GM12878 (cell line): Measurements from ENCODE around the gene TMEM25. TPM values are rescaled to one million over a fixed set of nuclear protein-coding genes. Genes with fewer than 3 reads are reported as not detected.

Experiments
- ATAC-seq: fragments of 200-7000 bp; cut with Tn5 transposase; 3 replicates; pipeline ENCODE4 v1.9.1; 2020; ENCODE audit warnings: mild to moderate bottlenecking, moderate library complexity
- BruUV-seq: library from RNA; stranded (reverse); fragments of 400-500 nt; replicated peaks from 2 replicates; lab custom pipeline; 2021; lab: Mats Ljungman, UMichigan
- CTCF ChIA-PET: fragments of 300-600 bp; sonication (Branson Sonifier 250); formaldehyde crosslinking; extraction: SDS; loops from one replicate; lab custom pipeline; 2021; ENCODE audit warnings: inconsistent platforms; lab: Yijun Ruan, JAX
- POLR2A ChIA-PET: fragments of 350-600 bp; formaldehyde crosslinking; extraction: SDS; loops from one replicate; lab custom pipeline; 2021; ENCODE audit warnings: inconsistent platforms; lab: Charles Lee
- RAD21 ChIA-PET: fragments of 300-600 bp; sonication (Branson Sonifier 250); formaldehyde crosslinking; loops from one replicate; lab custom pipeline; 2023; ENCODE audit warnings: antibody characterized with exemption; ENCODE audit not compliant: unreplicated experiment; lab: Charles Lee
- SMC1A ChIA-PET: fragments of 300-600 bp; sonication (Branson Sonifier 250); formaldehyde crosslinking; loops from one replicate; lab custom pipeline; 2023; ENCODE audit not compliant: unreplicated experiment, uncharacterized antibody; lab: Charles Lee
- DNase-seq: peaks from one replicate; pipeline ENCODE4 v3.0.0-alpha.2; 2011; ENCODE audit warnings: low read depth, low spot score
- FAIRE-seq: peaks from 3 replicates; lab custom pipeline; 2011; peaks lifted over from hg19 to GRCh38; lab: Jason Lieb, UNC
- H2AFZ ChIP-seq: 2 replicates; pipeline ENCODE4 v1.6.0; 2011; ENCODE audit warnings: low read depth, low read length, control low read depth; ENCODE audit not compliant: control insufficient read depth
- H3K27ac ChIP-seq: 2 replicates; pipeline ENCODE4 v1.5.1; 2011; ENCODE audit warnings: control low read depth; ENCODE audit not compliant: control insufficient read depth, insufficient read depth
- H3K27me3 ChIP-seq, 2 experiments: replicated peaks in 1 of 2; 2 replicates each; pipeline versions ENCODE4 v1.6.0 to v1.6.1; 2011; ENCODE audit warnings: low read length in 1 of 2; ENCODE audit not compliant: control insufficient read depth in 2 of 2, insufficient read depth in 2 of 2
- H3K36me3 ChIP-seq, 2 experiments: 2 replicates each; pipeline ENCODE4 v1.5.1; 2011; ENCODE audit warnings: low read length in 1 of 2; ENCODE audit not compliant: control insufficient read depth in 2 of 2, insufficient read depth in 2 of 2
- H3K4me1 ChIP-seq: 2 replicates; pipeline ENCODE4 v1.6.1; 2011; ENCODE audit warnings: mild to moderate bottlenecking, low read length, moderate library complexity, mixed read lengths; ENCODE audit not compliant: control insufficient read depth, insufficient read depth
- H3K4me2 ChIP-seq: 2 replicates; pipeline ENCODE4 v1.6.0; 2011; ENCODE audit warnings: control low read depth; ENCODE audit not compliant: control insufficient read depth, insufficient read depth
- H3K4me3 ChIP-seq: fragments of 200-600 bp; sonication (generic); 2 replicates; pipeline ENCODE4 v1.5.1; 2016
- H3K79me2 ChIP-seq: 2 replicates; pipeline ENCODE4 v1.6.0; 2011; ENCODE audit warnings: low read length; ENCODE audit not compliant: control insufficient read depth, insufficient read depth
- H3K9ac ChIP-seq: 2 replicates; pipeline ENCODE4 v1.8.0; 2011; ENCODE audit warnings: low read length, control low read depth, mixed read lengths; ENCODE audit not compliant: control insufficient read depth, insufficient read depth
- H3K9me3 ChIP-seq: replicated peaks from 3 replicates; pipeline ENCODE4 v1.5.1; 2011; ENCODE audit warnings: mild to moderate bottlenecking, low read length; ENCODE audit not compliant: control insufficient read depth, insufficient read depth
- H4K20me1 ChIP-seq: 2 replicates; pipeline ENCODE4 v1.6.0; 2011; ENCODE audit not compliant: control insufficient read depth, insufficient read depth
- CBFB ChIP-seq: IDR thresholded peaks from 2 replicates; pipeline ENCODE4 v1.6.1; 2016; ENCODE audit warnings: antibody characterized with exemption, low read depth
- CBX3 ChIP-seq: fragments of 200-600 bp; sonication (generic); IDR thresholded peaks from 2 replicates; pipeline ENCODE4 v1.6.1; 2016; ENCODE audit warnings: low read depth, borderline replicate concordance
- EGR1 ChIP-seq, 2 experiments: IDR thresholded peaks; 1 replicate in 1 of 2; 2 replicates in 1 of 2; pipeline ENCODE4 v1.6.1; 2011 to 2012; ENCODE audit warnings: low read depth in 2 of 2, low read length in 2 of 2, borderline replicate concordance in 1 of 2, mild to moderate bottlenecking in 1 of 2, moderate library complexity in 1 of 2
- FOXM1 ChIP-seq: IDR thresholded peaks from 2 replicates; pipeline ENCODE4 v1.6.1; 2012; ENCODE audit warnings: low read depth, mild to moderate bottlenecking, inconsistent platforms, low read length, moderate library complexity
- HDAC2 ChIP-seq: fragments of 200-600 bp; sonication (generic); IDR thresholded peaks from 2 replicates; pipeline ENCODE4 v1.6.1; 2017
- MEF2B ChIP-seq: fragments of 450-650 bp; IDR thresholded peaks from 2 replicates; pipeline ENCODE4 v1.6.1; 2018; ENCODE audit warnings: mild to moderate bottlenecking, moderate library complexity; ENCODE audit not compliant: partially characterized antibody, poor library complexity, severe bottlenecking
- MTA3 ChIP-seq: IDR thresholded peaks from 2 replicates; pipeline ENCODE4 v1.6.1; 2012; ENCODE audit warnings: low read length, inconsistent platforms, borderline replicate concordance
- NBN ChIP-seq: fragments of 450-650 bp; IDR thresholded peaks from 2 replicates; pipeline ENCODE4 v1.6.1; 2016
- NR2C1 ChIP-seq: fragments of 450-650 bp; IDR thresholded peaks from 2 replicates; pipeline ENCODE4 v1.6.1; 2017; ENCODE audit warnings: antibody characterized with exemption, mild to moderate bottlenecking, moderate library complexity
- SUZ12 ChIP-seq: fragments of 200-600 bp; sonication (generic); IDR thresholded peaks from one replicate; pipeline ENCODE4 v1.6.1; 2018; ENCODE audit warnings: antibody characterized with exemption, mild to moderate bottlenecking; ENCODE audit not compliant: unreplicated experiment
- WGBS: methylation state at CpG from one replicate; pipeline ENCODE4 v1.1.6; 2016; ENCODE audit warnings: low lambda C conversion rate; ENCODE audit not compliant: insufficient replicate concordance, insufficient coverage; ENCODE audit errors: missing lambda C conversion rate; 5-methylcytosine and 5-hydroxymethylcytosine counted together
- in situ Hi-C: fragments of 300-500 bp; cut with MboI; formaldehyde crosslinking; loops from 9 replicates; pipeline ENCODE4 v1.14.3; 2018; ENCODE audit warnings: mixed read lengths
- intact Hi-C: fragments of 100-400 bp; cut with micrococcal nuclease; formaldehyde crosslinking; loops from one replicate; pipeline ENCODE4 v1.14.2; 2022; ENCODE audit not compliant: unreplicated experiment
- polyA plus RNA-seq, 11 experiments: library from polyadenylated mRNA; depleted of rRNA in 4 of 11; unstranded in 6 of 11; stranded (reverse) in 5 of 11; fragments of >200 nt; fragmentation: Nextera tagmentation in 4 of 11; fragmentation: Illumina TruSeq in 1 of 11; extraction: Ambion mirVana in 4 of 11; extraction: Trizol in 1 of 11; gene quantifications; 1 replicate in 1 of 11; 2 replicates in 10 of 11; pipeline versions ENCODE4 v1.2.1 to v1.2.3, GENCODE V29; 2011 to 2016; ENCODE audit warnings: inconsistent platforms in 2 of 11, missing spikeins in 2 of 11, low read depth in 1 of 11
- total RNA-seq, 4 experiments: library from RNA; depleted of rRNA in 3 of 4; stranded (reverse); fragments of >200 nt in 3 of 4; fragmentation: Illumina TruSeq in 1 of 4; extraction: Trizol in 1 of 4; gene quantifications; 2 replicates each; pipeline versions ENCODE4 v1.2.1 to v1.2.3, GENCODE V29; 2013 to 2021

TMEM25 gene
- total and polyA plus RNA-seq, 10 of the 15 experiments (the other 5 are each of a cell fraction or from before 2014, with no cell fraction given) = 1.4 to 13.9 (median 7.8) TPM

DNA sequence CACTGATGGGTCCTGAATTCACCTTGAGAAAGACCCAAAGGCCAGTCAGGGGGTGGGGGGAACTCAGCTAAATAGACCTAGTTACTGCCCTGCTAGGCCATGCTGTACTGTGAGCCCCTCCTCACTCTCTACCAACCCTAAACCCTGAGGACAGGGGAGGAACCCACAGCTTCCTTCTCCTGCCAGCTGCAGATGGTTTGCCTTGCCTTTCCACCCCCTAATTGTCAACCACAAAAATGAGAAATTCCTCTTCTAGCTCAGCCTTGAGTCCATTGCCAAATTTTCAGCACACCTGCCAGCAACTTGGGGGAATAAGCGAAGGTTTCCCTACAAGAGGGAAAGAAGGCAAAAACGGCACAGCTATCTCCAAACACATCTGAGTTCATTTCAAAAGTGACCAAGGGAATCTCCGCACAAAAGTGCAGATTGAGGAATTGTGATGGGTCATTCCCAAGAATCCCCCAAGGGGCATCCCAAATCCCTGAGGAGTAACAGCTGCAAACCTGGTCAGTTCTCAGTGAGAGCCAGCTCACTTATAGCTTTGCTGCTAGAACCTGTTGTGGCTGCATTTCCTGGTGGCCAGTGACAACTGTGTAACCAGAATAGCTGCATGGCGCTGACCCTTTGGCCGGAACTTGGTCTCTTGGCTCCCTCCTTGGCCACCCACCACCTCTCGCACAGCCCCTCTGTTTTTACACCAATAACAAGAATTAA is 6.1 kb upstream of the TMEM25 start:
- Histone ChIP-seq H3K79me2 (no peaks in the 10 kb centered on the region), H3K27ac (no peak overlapping the region), H3K27me3 (no peaks in the 10 kb centered on the region), H2AFZ (no peak overlapping the region), H3K36me3 (peaks cover 18 to 26% of the 10 kb centered on the region in 2 experiments), H3K4me3 (no peak overlapping the region), H4K20me1 (no peaks in the 10 kb centered on the region; the same call in 1 of the 2 replicates), H3K4me1 (0 out of 2 replicates have a peak, but pooled peaks cover 3% of the 10 kb centered on the region), H3K9me3 (no peaks in the 10 kb centered on the region), H3K9ac (no peak overlapping the region)
- POLR2A ChIA-PET = interaction anchor here (0.6 to 1.0 kb wide), 4 partner anchors 62 to 1136 kb away, joined by 3 to 5 read pairs (median 3); partner anchors contain the start of gene ATP5MG
- FAIRE-seq = no peak
- CTCF ChIA-PET = interaction anchor here (0.6 to 0.9 kb wide), 2 partner anchors 19 to 23 kb away, joined by 3 read pairs; no protein-coding TSS in a partner anchor
- RAD21 ChIA-PET = interaction anchor here (0.6 kb wide), 1 partner anchor 118 kb away, joined by 3 read pairs; no protein-coding TSS in a partner anchor
- in situ Hi-C loops = no loop called here
- no TSS peak for BruUV-seq
- WGBS = 86% methylated on average over 6 of the region's 6 CpGs
- SMC1A ChIA-PET = interaction anchor here (0.6 to 0.9 kb wide), 2 partner anchors 12 to 646 kb away, joined by 3 to 5 read pairs; no protein-coding TSS in a partner anchor
- intact Hi-C loops = no loop called here
- DNase-seq = no peak
- no peak for ATAC-seq
- TF ChIP-seq MTA3 (no peak), SUZ12 (no peak), CBX3 (no peak), CBFB (no peak), MEF2B (no peak), NBN (no peak), NR2C1 (no peak), FOXM1 (no peak), EGR1 (IDR thresholded peaks at IDR 0.05; ENCODE audit: borderline replicate concordance in 1 of 2, low read depth in 2 of 2, low read length in 2 of 2) (no peak), HDAC2 (no peak)
- TF ChIP-seq, all 136 proteins: peak for 0
- no peak overlapping the region for H3K4me2 ChIP-seq
